K562 (cell line): Measurements from ENCODE around the gene APOBEC3F. TPM values are rescaled to one million over a fixed set of nuclear protein-coding genes. Genes with fewer than 3 reads are reported as not detected.
"Not testable (repeated sequence)": the region's sequence is repeated elsewhere in the genome, so short reads cannot be mapped to it uniquely, and the experiment has no call there.

ENCODE experiments used
- ATAC-seq: fragments of 200-7000 bp; cut with Tn5 transposase; 3 replicates; pipeline ENCODE4 v1.9.1; 2020; ENCODE audit warnings: moderate library complexity
- BruUV-seq: library from RNA; stranded (reverse); fragments of 400-500 nt; replicated peaks from 2 replicates; lab custom pipeline; 2021; lab: Mats Ljungman, UMichigan
- CTCF ChIA-PET: fragments of 300-600 bp; formaldehyde crosslinking; extraction: SDS; loops from one replicate; lab custom pipeline; 2021; ENCODE audit warnings: low intra/inter-chr PET ratio; lab: Yijun Ruan, JAX
- POLR2A ChIA-PET: fragments of 300-600, 350-650 bp; sonication (Branson Sonifier 250); formaldehyde crosslinking; extraction: SDS; loops from one replicate; lab custom pipeline; 2021; ENCODE audit warnings: antibody characterized with exemption, inconsistent platforms; lab: Yijun Ruan, JAX
- DNase-seq, 4 experiments: peaks; one replicate each; pipeline versions ENCODE4 v3.0.0 to v3.0.0-alpha.2; 2011 to 2018; ENCODE audit warnings: low spot score in 3 of 4, mixed read lengths in 3 of 4; ENCODE audit errors: extremely low read depth in 1 of 4
- FAIRE-seq: peaks from 2 replicates; lab custom pipeline; 2011; peaks lifted over from hg19 to GRCh38; lab: Jason Lieb, UNC
- H2AFZ ChIP-seq: 2 replicates; pipeline ENCODE4 v1.6.0; 2011; ENCODE audit warnings: low read depth, low read length, control low read depth, inconsistent platforms
- H3K27ac ChIP-seq: fragments of 200-600 bp; 3 replicates; pipeline ENCODE4 v1.8.0; 2011; ENCODE audit warnings: low read depth, mild to moderate bottlenecking, control low read depth, inconsistent platforms, low read length, moderate library complexity, mixed read lengths; ENCODE audit errors: extremely low read depth
- H3K27me3 ChIP-seq, 2 experiments: fragments of 300-600 bp in 1 of 2; 2 replicates in 1 of 2; 3 replicates in 1 of 2; pipeline versions ENCODE4 v1.6.0 to v1.8.0; 2011; ENCODE audit warnings: inconsistent platforms in 2 of 2, low read length in 2 of 2, mild to moderate bottlenecking in 1 of 2, mixed read lengths in 1 of 2, moderate library complexity in 1 of 2; ENCODE audit not compliant: control insufficient read depth in 2 of 2, insufficient read depth in 2 of 2
- H3K36me3 ChIP-seq: fragments of 300-600 bp; 3 replicates; pipeline ENCODE4 v1.8.0; 2011; ENCODE audit warnings: mild to moderate bottlenecking, low read length, inconsistent platforms; ENCODE audit not compliant: control insufficient read depth, insufficient read depth
- H3K4me1 ChIP-seq, 2 experiments: fragments of 200-600 bp in 1 of 2; replicated peaks in 1 of 2; 2 replicates in 1 of 2; 3 replicates in 1 of 2; pipeline versions ENCODE4 v1.5.1 to v1.8.0; 2011; ENCODE audit warnings: inconsistent platforms in 2 of 2, low read length in 2 of 2, mild to moderate bottlenecking in 1 of 2, mixed read lengths in 1 of 2, moderate library complexity in 1 of 2; ENCODE audit not compliant: control insufficient read depth in 2 of 2, insufficient read depth in 2 of 2
- H3K4me2 ChIP-seq: 2 replicates; pipeline ENCODE4 v1.6.1; 2011; ENCODE audit warnings: low read length, control low read depth, inconsistent platforms, mixed read lengths; ENCODE audit not compliant: insufficient read depth
- H3K4me3 ChIP-seq: fragments of 200-600 bp; sonication (generic), shearing (Covaris generic); 2 replicates; pipeline ENCODE4 v1.5.1; 2016; ENCODE audit warnings: control low read depth, inconsistent platforms
- H3K79me2 ChIP-seq: fragments of 200-600 bp; 3 replicates; pipeline ENCODE4 v1.8.0; 2011; ENCODE audit warnings: low read length, inconsistent platforms; ENCODE audit not compliant: control insufficient read depth, insufficient read depth
- H3K9ac ChIP-seq, 2 experiments: 2 replicates each; pipeline versions ENCODE4 v1.6.0 to v1.6.1; 2011; ENCODE audit warnings: low read depth in 2 of 2, low read length in 2 of 2, control low read depth in 1 of 2, inconsistent platforms in 1 of 2, mild to moderate bottlenecking in 1 of 2, mixed read lengths in 1 of 2; ENCODE audit not compliant: insufficient read depth in 1 of 2
- H3K9me1 ChIP-seq: one replicate; pipeline ENCODE4 v1.6.0; 2011; ENCODE audit warnings: inconsistent platforms, mild to moderate bottlenecking, low read length, moderate library complexity; ENCODE audit not compliant: control insufficient read depth, insufficient read depth
- H3K9me3 ChIP-seq: replicated peaks from 2 replicates; pipeline ENCODE4 v1.5.1; 2011; ENCODE audit warnings: low read depth, low read length, inconsistent platforms; ENCODE audit not compliant: control insufficient read depth, insufficient read depth
- H4K20me1 ChIP-seq: replicated peaks from 2 replicates; pipeline ENCODE4 v1.6.1; 2011; ENCODE audit warnings: low read length, inconsistent platforms, mixed read lengths; ENCODE audit not compliant: control insufficient read depth, insufficient read depth
- E2F8 ChIP-seq: fragments of 450-650 bp; IDR thresholded peaks from 2 replicates; pipeline ENCODE4 v1.7.1; 2018; ENCODE audit warnings: mild to moderate bottlenecking, low read depth; ENCODE audit not compliant: partially characterized antibody
- FUS ChIP-seq: fragments of 200-400 bp; formaldehyde crosslinking; optimal IDR thresholded peaks from 2 replicates; pipeline ENCODE3; 2017; ENCODE audit warnings: low read depth, low read length
- HMGXB4 ChIP-seq: sonication (generic); formaldehyde crosslinking; IDR thresholded peaks from 2 replicates; pipeline ENCODE4 v1.8.1; 2023; ENCODE audit warnings: mild to moderate bottlenecking, missing genetic modification reagents
- POLR2H ChIP-seq: IDR thresholded peaks from 2 replicates; pipeline ENCODE4 v1.6.1; 2016; ENCODE audit warnings: missing genetic modification characterization, low read depth, mild to moderate bottlenecking, control low read depth, missing compliant biosample characterization, moderate library complexity
- RBM25 ChIP-seq: fragments of 200-400 bp; formaldehyde crosslinking; IDR thresholded peaks from 2 replicates; pipeline ENCODE4 v1.6.1; 2018; ENCODE audit warnings: low read length, low read depth, moderate library complexity; ENCODE audit not compliant: severe bottlenecking
- RUNX1 ChIP-seq: sonication (generic); IDR thresholded peaks from 2 replicates; pipeline ENCODE4 v1.6.1; 2016; ENCODE audit warnings: antibody characterized with exemption, low read depth
- ZNF146 ChIP-seq: IDR thresholded peaks from one replicate; pipeline ENCODE4 v1.6.1; 2018; ENCODE audit warnings: missing compliant biosample characterization; ENCODE audit not compliant: unreplicated experiment
- WGBS: fragments of 100-300 bp; shearing (Covaris generic); methylation state at CpG from one replicate; pipeline ENCODE4 v1.1.6; 2016; ENCODE audit warnings: low coverage, mixed read lengths; ENCODE audit not compliant: insufficient coverage; ENCODE audit errors: missing lambda C conversion rate; 5-methylcytosine and 5-hydroxymethylcytosine counted together
- in situ Hi-C: fragments of 300-500 bp; cut with MboI; formaldehyde crosslinking; loops from 4 replicates; pipeline ENCODE4 v1.15.0; 2018; ENCODE audit warnings: inconsistent platforms, mixed read lengths
- intact Hi-C: fragments of 100-400 bp; cut with micrococcal nuclease; formaldehyde crosslinking; loops from 2 replicates; pipeline ENCODE4 v1.14.2; 2022
- polyA plus RNA-seq, 8 experiments: library from polyadenylated mRNA; depleted of rRNA in 4 of 8; stranded (reverse) in 5 of 8; unstranded in 3 of 8; fragments of >200 nt; fragmentation: Nextera tagmentation in 2 of 8; fragmentation: Illumina TruSeq in 1 of 8; extraction: Ambion mirVana in 2 of 8; extraction: Trizol in 1 of 8; gene quantifications; 2 replicates each; pipeline versions ENCODE4 v1.2.1 to v1.2.3, GENCODE V29; 2011 to 2014; ENCODE audit warnings: inconsistent platforms in 1 of 8, missing spikeins in 1 of 8
- total RNA-seq, 7 experiments: library from RNA; depleted of rRNA in 6 of 7; stranded (reverse); fragments of >200 nt in 6 of 7; fragmentation: Illumina TruSeq in 2 of 7; extraction: Trizol in 2 of 7; gene quantifications; 2 replicates each; pipeline versions ENCODE4 v1.2.1 to v1.2.3, GENCODE V29; 2011 to 2021; ENCODE audit warnings: low replicate concordance in 1 of 7

The APOBEC3F gene
- total and polyA plus RNA-seq, 9 of the 15 experiments (the other 6 are each of a cell fraction or from before 2014, with no cell fraction given): 1.1 to 3.3 (median 1.9) TPM

- H2AFZ ChIP-seq, H3K9me1 ChIP-seq, H3K27me3 ChIP-seq, H3K9ac ChIP-seq, BruUV-seq, FAIRE-seq, DNase-seq, ATAC-seq, H3K27ac ChIP-seq, H3K4me2 ChIP-seq, H4K20me1 ChIP-seq, H3K79me2 ChIP-seq, H3K4me3 ChIP-seq, H3K9me3 ChIP-seq, H3K4me1 ChIP-seq, POLR2A ChIA-PET, H3K36me3 ChIP-seq: not testable (repeated sequence)
- in situ Hi-C loops: loop anchor here (10.0 to 25.0 kb wide), 2 partner anchors 244 to 946 kb away; partner anchors contain the start of gene PICK1
- CTCF ChIA-PET: interaction anchor here (0.8 kb wide), 1 partner anchor 110 kb away, joined by 3 read pairs; no protein-coding TSS in a partner anchor
- intact Hi-C loops: loop anchor here (10.0 kb wide), 1 partner anchor 244 kb away; no protein-coding TSS in a partner anchor
- WGBS: 76% methylated on average over 5 of the region's 8 CpGs
- TF ChIP-seq ZNF146 (CRISPR knock-in tag): peak; percentile 86
- peak; percentile 48 for TF ChIP-seq RBM25
These were observed 32.3 kb upstream of the APOBEC3F start for GRCh38 chr22:39008271-39008850.

GRCh38 chr22:39010946-39011345 lies 29.7 kb upstream of the APOBEC3F start:
- no TSS peak for BruUV-seq
- intact Hi-C loops: loop anchor here (5.0 to 10.0 kb wide), 2 partner anchors 54 to 139 kb away; partner anchors contain the start of gene CBX6
- H3K9me3 ChIP-seq: no peaks in the 10 kb centered on the region
- peaks cover 19% of the 10 kb centered on the region for H3K79me2 ChIP-seq
- H3K9ac ChIP-seq: no peak overlapping the region
- H3K4me1 ChIP-seq: peaks cover 11 to 22% of the 10 kb centered on the region in 2 experiments; a peak in 4 of 5 replicates
- ATAC-seq (no peak), FAIRE-seq (no peak), DNase-seq (no peak)
- CTCF ChIA-PET: no interaction called here
- H3K4me3 ChIP-seq: no peak overlapping the region
- H3K27ac ChIP-seq: no peak overlapping the region
- H4K20me1 ChIP-seq: no peaks in the 10 kb centered on the region
- POLR2A ChIA-PET: no interaction called here
- H3K36me3 ChIP-seq: no peaks in the 10 kb centered on the region
- 82% methylated on average over 12 of the region's 15 CpGs for WGBS
- no peak overlapping the region for H3K4me2 ChIP-seq
- H3K9me1 ChIP-seq: peaks cover 2% of the 10 kb centered on the region
- in situ Hi-C loops: loop anchor here (5.0 to 25.0 kb wide), 2 partner anchors 106 to 949 kb away; partner anchors contain the start of gene PICK1
- H3K27me3 ChIP-seq: no peaks in the 10 kb centered on the region
- peak overlapping the region; percentile 40; the same call in 1 of the 2 replicates for H2AFZ ChIP-seq
- TF ChIP-seq RUNX1: no peak
- no peak for TF ChIP-seq E2F8
- no peak for TF ChIP-seq HMGXB4 (CRISPR knock-in tag)
- no peak for TF ChIP-seq POLR2H
- TF ChIP-seq FUS: no peak
